GM18907 (cell line): ENCODE data around the gene JSRP1.

Source experiments
- ATAC-seq: cut with Tn5 transposase; IDR thresholded peaks from one replicate; pipeline ENCODE4 v1.9.1; 2021; ENCODE audit warnings: mild to moderate bottlenecking, moderate library complexity; ENCODE audit not compliant: unreplicated experiment

Gene JSRP1

GRCh38 chr19:2247433-2248101, 8.7 kb downstream of the JSRP1 start:
- no peak for ATAC-seq

DNA sequence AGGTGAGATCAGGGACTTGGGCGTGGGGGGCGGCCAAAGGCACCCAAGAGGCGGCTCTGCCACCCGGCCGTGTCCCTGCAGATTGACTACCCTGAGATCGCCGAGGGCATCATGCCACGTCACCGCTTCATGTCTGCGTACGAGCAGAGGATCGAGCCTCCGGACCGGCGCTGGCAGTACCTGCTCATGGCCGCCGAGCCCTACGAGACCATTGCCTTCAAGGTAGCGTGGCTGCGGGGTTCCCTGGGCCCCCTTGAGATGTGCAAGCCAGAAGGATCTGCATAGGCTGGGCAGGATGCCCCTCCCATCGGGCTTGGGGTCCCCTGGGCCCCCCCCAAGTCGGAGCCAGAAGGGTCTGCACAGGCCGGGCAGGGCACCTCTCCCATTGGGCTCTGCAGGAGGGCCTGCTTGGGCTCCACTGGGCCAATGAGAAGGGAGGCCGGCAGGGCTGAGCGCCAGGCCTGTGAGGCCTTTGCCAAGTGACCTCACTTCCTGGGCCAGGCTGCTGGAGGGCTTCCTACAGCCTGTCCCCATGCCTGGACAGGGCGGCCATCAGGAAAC, 9.3 kb downstream of the JSRP1 start:
- ATAC-seq: no peak

DNA sequence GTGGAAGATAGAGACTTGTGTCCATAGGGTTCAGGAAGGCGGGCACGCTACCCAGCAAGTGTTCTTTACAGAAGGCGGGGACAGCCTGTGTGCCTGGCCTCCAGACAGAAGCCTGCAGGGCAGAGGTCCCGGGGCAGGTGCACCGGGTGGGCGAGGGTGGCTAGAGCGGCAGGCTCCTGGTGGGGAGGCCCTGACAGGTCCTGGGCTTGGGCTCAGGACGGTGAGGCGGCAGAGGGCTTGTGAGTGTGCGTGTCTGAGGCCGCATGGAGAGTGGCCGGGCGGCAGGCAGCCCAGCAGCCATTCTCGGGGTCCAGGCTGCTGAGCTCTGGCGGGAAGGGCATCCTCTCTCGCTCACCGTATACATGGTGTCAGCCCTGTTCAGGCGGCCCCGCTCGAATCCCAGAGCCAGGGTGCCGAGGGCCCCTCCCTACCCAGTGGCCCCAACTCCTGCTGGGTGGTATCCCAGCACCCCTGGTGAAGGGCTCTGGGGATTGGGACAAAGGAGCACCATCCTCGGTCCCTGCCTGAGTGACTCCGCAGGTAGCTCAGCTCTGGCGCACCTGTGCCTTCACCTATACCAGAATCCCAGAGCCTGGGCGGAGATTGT, 10.1 kb downstream of the JSRP1 start:
- no peak for ATAC-seq

DNA sequence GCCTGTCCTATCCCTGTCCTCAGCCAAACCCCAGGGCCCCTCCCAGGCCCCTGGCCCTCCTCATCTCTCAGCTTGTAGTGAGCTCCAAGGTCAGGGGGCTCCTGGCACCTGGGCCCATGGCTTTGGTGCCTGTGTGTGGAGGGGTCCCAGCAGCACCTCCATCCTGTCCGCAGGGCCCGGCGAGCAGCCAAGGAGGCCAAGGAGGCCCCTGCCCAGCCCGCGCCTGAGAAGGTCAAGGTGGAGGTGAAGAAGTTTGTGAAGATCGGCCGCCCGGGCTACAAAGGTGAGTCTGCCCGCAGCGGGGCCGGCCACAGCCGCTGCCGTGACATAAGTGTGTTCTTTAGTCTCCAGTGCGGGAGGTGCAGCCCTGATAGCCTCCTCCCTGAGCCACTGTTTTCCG, 10.9 kb downstream of the JSRP1 start:
- ATAC-seq: no peak

GRCh38 chr19:2244486-2244885, 11.7 kb downstream of the JSRP1 start:
- ATAC-seq: no peak

DNA sequence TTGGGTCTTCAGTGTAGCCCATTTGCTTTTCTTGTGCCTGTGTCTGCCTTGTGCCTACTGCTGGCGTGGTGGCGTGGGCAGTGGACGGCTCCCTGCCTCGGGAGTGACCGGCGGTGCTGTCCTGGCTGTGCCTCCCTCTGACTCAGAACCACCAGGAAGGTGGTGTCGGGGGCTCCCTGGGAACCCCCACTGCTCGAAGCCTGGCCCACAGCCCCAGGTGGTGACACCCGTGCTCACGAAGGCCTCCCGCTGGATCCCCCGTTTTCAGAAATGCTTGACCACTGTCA, 12.1 kb downstream of the JSRP1 start:
- ATAC-seq: no peak

DNA sequence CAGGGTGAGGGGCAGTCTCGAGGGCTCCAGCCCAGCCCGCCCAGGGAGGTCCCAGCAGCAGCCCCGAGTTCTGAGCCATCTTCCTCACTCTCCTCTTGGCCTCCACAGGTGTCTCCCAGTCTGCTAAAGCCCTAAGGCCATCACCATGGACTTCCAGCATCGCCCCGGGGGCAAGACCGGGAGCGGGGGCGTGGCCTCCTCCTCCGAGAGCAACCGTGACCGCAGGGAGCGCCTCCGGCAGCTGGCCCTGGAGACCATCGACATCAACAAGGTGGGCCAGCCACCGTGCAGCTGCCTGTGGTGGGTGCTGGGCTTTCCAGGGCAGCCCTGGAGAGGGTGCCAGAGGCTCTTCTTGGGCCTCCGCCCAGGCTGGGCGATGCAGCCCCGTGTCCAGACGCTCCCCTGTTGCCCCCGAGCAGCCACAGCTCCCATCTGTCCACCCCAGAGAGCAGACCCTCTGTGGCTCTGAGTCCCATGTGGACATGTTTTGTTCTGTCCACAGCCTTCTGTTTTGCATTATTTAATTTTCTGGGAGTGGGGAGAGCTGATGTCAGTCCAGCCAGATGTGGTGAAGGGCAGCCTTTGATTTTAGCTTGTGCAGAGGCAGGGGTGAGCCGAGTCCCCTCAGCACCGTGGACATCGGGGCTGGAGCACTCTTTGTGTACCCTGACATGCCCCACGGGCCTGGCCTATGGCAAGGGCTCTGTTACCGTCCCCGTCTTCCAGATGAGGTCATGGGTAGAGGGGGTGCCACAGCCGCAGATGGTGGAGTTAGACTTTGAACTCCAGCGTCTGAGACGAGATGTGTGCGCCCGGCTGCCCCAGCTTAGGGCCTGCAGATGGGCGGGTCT, 12.7 kb downstream of the JSRP1 start:
- no peak for ATAC-seq

DNA sequence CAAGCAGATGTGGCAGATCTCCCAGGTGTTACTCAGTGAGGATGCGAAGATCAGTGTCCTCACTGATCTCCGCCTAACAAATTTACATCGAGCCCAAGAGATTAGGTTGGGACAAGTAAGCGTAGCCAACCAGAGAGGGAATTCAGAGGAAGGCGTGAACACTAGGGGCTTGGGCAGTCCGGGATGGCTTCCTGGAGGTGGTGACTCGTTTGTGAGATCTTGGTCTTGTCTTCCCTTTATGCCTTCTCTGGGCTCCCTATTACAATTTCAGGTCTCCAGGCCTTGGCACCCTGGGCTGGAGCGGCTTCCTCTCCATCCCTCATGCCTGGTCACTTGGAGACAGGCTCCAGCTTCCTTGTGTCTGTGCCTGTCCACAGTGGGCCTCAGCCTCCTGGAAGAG, 13.4 kb downstream of the JSRP1 start:
- no peak for ATAC-seq

GRCh38 chr19:2242092-2242537, 14.1 kb downstream of the JSRP1 start:
- no peak for ATAC-seq

GRCh38 chr19:2240881-2241760, 15.1 kb downstream of the JSRP1 start:
- no peak for ATAC-seq

DNA sequence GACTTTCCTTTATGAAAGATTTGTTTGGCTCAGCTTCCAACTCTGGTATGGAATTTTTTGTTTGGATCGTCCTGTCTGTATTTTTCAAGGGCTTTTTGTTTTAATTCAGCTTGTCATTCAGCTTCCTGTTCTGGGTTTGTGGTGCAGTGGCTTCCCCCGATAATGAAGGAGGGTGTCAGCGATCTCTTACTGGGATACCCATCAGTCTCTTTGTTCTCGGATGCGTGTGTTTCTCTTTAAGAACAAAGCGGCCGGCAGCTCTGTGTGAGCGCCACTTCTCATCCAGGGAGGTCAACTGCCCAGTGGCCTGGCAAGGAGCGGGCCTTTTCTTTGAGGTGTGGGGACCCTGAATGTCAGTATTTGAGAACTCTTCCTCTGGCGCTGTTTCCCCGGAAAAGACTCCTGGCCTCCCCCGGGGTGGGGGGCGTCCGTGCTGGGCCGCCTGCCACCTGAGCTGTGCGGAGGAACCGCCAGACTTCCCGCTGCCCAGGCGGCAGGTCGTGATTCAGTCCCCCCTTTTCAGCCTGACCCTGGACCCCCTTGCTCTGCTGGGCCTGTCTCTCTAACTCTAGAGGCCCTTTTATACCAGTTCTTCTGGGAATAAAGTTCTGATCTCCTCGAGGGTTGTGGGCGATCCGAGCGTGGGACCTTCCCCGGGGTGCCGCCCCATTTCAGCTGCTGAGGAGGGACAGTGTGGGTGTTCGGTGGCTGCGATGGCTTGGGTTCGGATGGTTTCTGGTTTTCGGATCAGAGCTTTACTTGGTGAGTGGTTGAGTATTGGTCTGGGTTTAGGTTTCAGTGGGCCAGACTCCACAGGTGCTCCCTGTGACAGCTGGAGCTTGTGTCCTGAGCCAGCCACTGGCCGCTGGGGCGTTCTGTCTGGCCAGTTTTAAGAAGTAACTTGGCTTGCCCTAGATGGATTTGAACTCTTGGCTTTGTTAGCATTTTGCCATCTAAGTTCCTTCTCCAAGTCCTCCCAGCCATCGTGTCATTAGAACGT, 16.1 kb downstream of the JSRP1 start:
- ATAC-seq: no peak

GRCh38 chr19:2239173-2239572, 17.0 kb downstream of the JSRP1 start:
- no peak for ATAC-seq

DNA sequence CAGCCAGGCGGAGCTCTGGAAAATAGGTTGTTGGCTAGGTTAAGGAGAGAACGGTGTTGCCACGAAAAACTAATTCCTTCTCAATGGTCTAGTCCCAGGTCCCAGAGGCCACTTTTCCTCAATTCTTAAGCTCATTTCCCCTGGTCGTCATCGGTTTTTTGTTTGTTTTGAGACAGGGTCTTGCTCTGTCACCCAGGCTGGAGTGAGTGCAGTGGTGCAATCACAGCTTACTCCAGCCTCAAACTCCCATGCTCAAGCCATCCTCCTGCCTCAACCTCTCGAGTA, 18.4 kb downstream of the JSRP1 start:
- no peak for ATAC-seq

- no peak for ATAC-seq
Measured at GRCh38 chr19:2237051-2237868, 19.0 kb downstream of the JSRP1 start.

DNA sequence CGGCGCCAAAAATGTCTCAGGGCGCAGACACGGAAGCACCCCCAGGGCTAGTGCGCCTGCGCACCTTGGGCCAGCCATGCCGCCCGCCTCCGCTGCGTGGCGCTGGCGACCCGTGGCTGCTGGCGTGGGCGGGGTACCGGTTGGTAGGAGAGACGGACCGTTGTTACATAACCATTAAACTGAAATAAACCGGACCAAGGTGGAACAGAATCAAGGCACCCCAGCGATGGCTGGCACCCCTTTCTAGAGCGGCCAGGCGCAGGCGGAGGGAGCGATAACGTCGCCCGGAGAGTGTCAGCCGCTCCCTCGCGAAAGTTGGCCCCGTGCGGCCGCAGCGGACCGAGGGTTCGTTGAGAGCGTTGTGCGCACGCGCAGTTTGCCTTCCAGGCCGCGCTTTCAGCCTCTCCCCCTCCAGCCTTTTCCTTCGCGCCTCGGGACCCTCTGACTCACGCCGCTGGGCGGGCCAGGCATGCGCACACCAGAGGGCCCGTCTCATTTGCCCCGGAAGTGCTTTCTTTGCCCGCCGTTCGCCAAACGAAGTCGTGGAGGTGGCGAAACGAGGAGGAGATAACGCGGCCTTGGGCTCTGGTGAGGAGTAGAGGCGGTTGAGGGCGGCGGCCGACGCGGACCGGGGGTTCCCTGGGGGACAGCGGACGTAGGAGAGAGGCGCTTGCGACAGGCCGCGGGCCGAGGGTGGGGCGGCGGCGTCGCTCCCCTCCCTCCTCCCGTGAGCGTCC, 19.7 kb downstream of the JSRP1 start, which contains the start of the genes PLEKHJ1 and SF3A2:
PLEKHJ1 (minus strand) TSS at position 16 of the 737 bp plus-strand sequence. CDS start 81 bp downstream, outside the sequence.
SF3A2 (plus strand) TSS at position 511 of the 737 bp plus-strand sequence. CDS start 6,595 bp downstream, outside the sequence.
- ATAC-seq: peak; percentile 73

- no peak for ATAC-seq
Measured at GRCh38 chr19:2236064-2236313, 20.2 kb downstream of the JSRP1 start.

DNA sequence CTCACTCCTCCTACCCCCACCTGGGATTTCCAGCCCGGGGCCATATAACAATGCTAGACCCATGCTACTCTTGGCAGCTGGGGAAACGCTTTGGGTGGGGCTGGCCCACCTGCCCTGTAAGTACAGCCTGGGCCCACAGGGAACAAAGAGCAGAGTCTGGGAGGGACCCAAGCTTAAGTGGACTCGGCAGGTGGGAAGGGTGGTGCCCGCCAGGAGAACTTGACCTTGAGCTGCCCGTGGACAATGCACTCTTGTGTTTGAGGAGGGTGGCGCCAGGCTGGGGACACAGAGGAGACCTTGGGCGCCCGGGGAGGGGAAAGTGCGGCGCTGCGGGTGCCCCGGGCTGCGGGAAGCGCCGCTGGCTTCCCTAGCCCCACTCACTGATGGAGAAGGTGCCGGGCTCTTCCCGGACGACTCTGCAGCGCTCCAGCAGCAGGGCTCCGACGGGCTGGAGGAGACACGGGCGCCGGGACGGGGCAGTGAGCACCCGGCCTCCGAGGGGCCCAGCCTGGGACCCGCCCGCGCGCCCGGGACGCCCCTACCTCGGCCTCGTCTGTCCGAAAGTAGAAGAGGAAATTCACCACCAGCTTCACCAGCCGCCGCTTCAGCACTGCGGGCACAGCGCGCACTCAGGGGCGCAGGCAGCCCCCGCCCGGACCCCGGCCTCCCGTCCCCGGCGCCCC, 20.7 kb downstream of the JSRP1 start:
- peak; percentile 20 for ATAC-seq

GRCh38 chr19:2234996-2235380, 21.2 kb downstream of the JSRP1 start:
- no peak for ATAC-seq
